Activated naive CD4-positive, alpha-beta T cell treated with anti-CD3 and anti-CD28 coated beads, Interleukin-2, amount 50 U/mL, for 24 hours (primary cell): ENCODE data around the gene PPP1R2C.

Source experiments
- H3K27ac Mint-ChIP-seq: one replicate; pipeline ENCODE4 v1.8.0; 2021; ENCODE audit warnings: mild to moderate bottlenecking, mixed read lengths
- H3K27me3 Mint-ChIP-seq: one replicate; pipeline ENCODE4 v1.8.0; 2021; ENCODE audit warnings: mixed read lengths
- H3K36me3 Mint-ChIP-seq: one replicate; pipeline ENCODE4 v1.8.0; 2021; ENCODE audit warnings: mixed read lengths
- H3K4me1 Mint-ChIP-seq: one replicate; pipeline ENCODE4 v1.8.0; 2021; ENCODE audit warnings: mixed read lengths
- H3K4me3 Mint-ChIP-seq: one replicate; pipeline ENCODE4 v1.8.0; 2021; ENCODE audit warnings: mild to moderate bottlenecking, mixed read lengths
- H3K9me3 Mint-ChIP-seq: one replicate; pipeline ENCODE4 v1.8.0; 2021; ENCODE audit warnings: mixed read lengths

The PPP1R2C gene

DNA sequence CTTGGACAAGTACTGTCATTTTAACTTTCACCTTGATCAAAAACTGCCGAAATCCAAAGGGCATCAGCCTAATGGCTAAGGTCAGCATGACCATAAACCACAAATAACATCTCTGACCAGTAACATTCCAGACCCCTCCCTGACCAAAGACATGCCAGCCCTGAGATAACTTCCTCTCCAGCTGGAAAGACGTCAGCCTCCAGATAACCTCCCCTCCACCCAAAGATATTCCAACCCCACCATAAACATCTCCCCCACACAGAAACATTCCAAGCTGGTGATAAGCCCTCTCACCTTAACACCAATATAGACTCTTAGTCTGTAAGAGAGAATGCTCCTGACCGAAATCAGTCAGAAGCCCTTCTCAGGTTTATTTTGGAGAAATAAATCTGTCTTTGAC, 7.4 kb downstream of the PPP1R2C start:
- Mint-ChIP-seq H3K9me3 (no peaks in the 10 kb centered on the region), H3K27ac (no peak overlapping the region), H3K36me3 (peaks cover 2% of the 10 kb centered on the region), H3K4me1 (peaks cover 5% of the 10 kb centered on the region), H3K4me3 (no peak overlapping the region), H3K27me3 (no peaks in the 10 kb centered on the region)

DNA sequence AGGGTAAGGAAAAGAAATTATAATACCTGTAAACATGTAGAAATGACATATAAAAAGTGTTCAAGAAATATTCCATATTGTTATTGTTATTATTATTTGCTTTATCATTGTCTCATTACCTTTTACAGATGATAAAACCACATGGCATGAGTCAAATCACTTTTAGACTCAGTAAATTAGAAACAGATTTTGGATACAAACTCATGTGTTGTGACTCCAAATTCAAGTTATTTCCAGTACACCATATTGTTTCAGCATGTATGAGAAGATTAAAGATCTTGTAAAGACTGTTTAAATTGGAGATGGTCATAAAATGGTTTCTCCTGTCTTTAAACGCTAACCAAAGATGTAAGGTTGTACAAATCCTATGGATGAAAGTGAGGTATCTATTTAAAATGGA, 18.1 kb downstream of the PPP1R2C start:
- no peak overlapping the region for H3K27ac Mint-ChIP-seq
- H3K36me3 Mint-ChIP-seq, result peaks cover 2% of the 10 kb centered on the region
- H3K4me1 Mint-ChIP-seq, result peaks cover 5% of the 10 kb centered on the region
- H3K9me3 Mint-ChIP-seq, result no peaks in the 10 kb centered on the region
- H3K27me3 Mint-ChIP-seq, result no peaks in the 10 kb centered on the region
- H3K4me3 Mint-ChIP-seq, result no peak overlapping the region

DNA sequence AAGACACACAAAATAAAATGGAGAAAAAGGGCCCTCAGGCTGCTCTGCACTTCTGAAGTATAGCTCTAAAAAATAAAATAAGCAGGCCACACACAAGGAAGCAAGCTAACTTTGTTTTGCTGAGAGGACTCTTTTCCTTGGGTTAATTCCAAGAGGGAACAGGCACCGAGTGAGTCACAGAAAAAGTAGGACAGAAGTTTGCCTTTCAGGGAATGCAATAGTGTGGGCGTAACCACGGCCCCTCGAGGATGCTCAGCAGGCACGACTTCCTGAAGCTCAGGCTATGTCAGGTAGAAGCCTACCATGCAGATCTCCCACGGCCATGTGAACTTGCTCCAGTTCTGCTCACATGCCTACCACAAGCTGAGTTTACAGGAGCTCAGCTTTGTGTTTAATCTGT, 22.1 kb downstream of the PPP1R2C start:
- no peaks in the 10 kb centered on the region for H3K36me3 Mint-ChIP-seq
- no peak overlapping the region for H3K27ac Mint-ChIP-seq
- H3K4me3 Mint-ChIP-seq, result no peak overlapping the region
- H3K9me3 Mint-ChIP-seq, result no peaks in the 10 kb centered on the region
- no peaks in the 10 kb centered on the region for H3K27me3 Mint-ChIP-seq
- H3K4me1 Mint-ChIP-seq, result peaks cover 5% of the 10 kb centered on the region

DNA sequence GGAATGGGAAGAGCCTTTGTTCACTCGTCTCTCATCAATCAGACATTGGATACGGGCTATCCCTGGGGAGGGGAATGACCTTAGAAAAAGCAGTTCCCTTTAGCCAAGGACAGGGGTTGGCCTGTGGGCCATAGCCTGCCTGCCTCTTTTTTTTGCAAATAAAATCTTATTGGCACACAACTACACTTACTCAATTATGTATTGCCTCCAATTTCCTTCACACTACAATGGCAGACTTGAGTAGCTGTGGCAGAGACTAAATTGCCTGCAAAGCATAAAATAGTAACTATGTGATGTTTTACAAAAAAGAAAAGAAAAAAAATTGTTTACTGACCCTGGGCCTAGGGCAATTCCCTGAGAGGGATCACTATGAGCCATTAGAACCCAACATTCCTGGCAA, 23.4 kb downstream of the PPP1R2C start:
- Mint-ChIP-seq H3K27ac (no peak overlapping the region), H3K4me1 (peaks cover 5% of the 10 kb centered on the region), H3K36me3 (no peaks in the 10 kb centered on the region), H3K27me3 (no peaks in the 10 kb centered on the region), H3K9me3 (no peaks in the 10 kb centered on the region), H3K4me3 (no peak overlapping the region)

DNA sequence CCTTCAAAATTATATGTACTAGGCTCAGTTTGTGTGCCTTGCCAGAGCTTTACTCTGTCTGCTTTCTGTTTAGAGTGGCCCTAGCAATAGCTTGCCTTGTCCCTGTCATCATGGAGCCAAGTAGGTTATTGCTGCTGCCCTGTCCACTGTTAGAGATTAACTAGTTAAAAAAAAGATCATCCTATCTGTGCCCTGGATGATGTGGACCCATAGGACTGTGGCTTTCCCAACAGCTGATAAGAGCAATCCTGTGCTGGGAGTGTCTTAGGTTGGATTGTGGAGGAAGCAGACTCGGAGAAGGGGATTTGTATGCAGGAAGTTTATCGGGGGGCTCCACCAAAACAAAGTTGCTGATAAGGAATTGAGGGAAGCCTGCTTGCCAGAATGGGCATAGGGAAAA, 23.8 kb downstream of the PPP1R2C start:
- Mint-ChIP-seq H3K9me3 (no peaks in the 10 kb centered on the region), H3K27ac (no peak overlapping the region), H3K4me3 (no peak overlapping the region), H3K27me3 (no peaks in the 10 kb centered on the region), H3K4me1 (peaks cover 5% of the 10 kb centered on the region), H3K36me3 (no peaks in the 10 kb centered on the region)

DNA sequence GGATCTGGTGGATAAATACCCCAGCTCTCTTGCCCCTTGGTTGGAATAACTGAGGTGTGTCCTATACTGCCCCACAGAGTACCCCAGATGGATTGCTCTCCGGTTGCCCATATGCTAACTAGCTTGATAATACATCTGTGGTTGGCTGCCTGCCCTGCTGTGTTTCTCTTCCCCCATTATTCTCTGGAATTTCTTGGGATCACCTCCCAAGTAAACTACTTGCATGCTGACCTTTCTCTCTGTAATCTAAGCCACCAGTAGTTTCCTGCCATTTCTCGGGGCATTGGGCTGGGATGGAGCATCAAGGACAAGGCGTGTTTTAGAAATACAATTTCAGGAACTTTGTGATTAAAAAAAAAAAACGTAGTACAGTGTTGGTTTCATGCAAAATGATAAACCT, 25.2 kb downstream of the PPP1R2C start:
- Mint-ChIP-seq H3K27ac (no peak overlapping the region), H3K36me3 (no peaks in the 10 kb centered on the region), H3K4me3 (no peak overlapping the region), H3K9me3 (no peaks in the 10 kb centered on the region), H3K4me1 (peaks cover 5% of the 10 kb centered on the region), H3K27me3 (no peaks in the 10 kb centered on the region)

DNA sequence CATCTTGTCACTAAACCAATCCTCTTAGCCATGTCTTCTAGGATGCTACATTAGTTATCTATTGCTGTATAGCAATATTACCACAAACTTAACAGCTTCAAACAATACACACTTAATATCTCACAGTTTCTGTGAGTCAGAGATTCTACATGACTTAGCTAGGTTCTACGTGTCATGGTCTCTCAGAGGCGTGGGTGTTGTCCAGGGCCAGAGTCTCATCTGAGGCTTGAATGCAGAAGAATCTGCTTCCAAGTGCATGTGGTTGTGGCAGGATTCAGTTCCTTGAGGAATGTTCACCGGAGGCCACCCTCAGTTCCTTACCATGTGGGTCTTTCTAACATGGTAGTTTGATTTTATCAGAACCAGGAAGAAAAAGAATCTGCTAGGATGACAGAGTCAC, 26.4 kb downstream of the PPP1R2C start:
- Mint-ChIP-seq H3K4me3 (no peak overlapping the region), H3K27ac (no peak overlapping the region), H3K9me3 (no peaks in the 10 kb centered on the region), H3K4me1 (no peaks in the 10 kb centered on the region), H3K27me3 (no peaks in the 10 kb centered on the region), H3K36me3 (no peaks in the 10 kb centered on the region)

DNA sequence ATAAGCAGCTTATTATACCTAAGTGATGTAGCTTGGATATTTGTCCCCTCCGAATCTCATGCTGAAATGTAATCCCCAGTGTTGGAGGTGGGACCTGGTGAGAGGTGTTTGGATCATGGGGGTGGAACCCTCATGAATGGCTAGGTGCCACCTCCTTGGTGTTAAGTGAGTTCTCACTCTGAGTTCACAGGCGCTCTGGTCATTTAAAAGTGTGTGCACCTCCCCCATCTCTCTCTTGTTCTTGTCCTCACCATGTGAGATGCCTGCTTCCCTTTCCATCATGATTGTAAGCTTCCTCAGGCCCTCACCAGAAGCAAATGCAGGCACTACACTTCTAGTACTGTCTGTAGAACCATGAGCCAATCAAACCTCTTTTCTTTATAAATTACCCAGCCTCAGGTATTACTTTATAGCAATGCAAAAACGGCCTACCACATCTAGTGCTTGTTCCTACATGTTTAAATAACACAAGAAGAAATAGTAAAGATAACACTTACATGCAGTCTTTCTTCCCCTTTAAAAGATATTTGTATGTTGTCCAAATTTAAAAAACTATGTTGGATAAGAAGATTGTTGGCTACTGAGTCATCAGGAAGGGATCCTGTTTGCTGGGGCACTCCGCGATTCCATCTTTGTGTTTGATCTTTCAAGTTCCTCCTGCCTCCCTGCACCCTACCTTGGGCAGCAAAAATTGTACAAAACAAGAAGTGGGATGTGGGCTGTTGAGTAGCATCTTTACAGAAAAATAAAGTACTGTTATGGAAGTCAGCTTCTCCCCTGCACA, 29.7 kb downstream of the PPP1R2C start:
- no peak overlapping the region for H3K4me3 Mint-ChIP-seq
- no peaks in the 10 kb centered on the region for H3K36me3 Mint-ChIP-seq
- no peak overlapping the region for H3K27ac Mint-ChIP-seq
- H3K4me1 Mint-ChIP-seq, result no peaks in the 10 kb centered on the region
- H3K9me3 Mint-ChIP-seq, result no peaks in the 10 kb centered on the region
- H3K27me3 Mint-ChIP-seq, result no peaks in the 10 kb centered on the region

DNA sequence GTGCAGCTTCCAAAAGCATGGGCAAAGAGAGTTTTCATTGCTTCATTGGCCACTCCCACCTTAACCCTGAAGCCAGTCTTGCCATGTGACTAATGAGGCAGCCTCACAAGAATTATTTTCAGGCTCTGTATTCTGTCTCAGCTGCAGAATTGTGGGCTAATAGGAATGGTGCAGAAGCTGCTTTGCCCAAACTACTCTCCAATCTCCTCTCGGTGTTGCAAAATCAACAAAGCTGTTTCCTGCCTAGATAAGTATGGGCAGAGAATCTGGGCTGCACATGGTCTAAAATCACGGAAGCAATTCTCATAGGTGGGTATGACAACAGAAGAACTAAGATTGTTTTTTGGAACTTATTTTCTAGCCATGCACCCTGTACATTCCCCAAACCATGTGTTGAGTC, 31.4 kb downstream of the PPP1R2C start:
- no peaks in the 10 kb centered on the region for H3K36me3 Mint-ChIP-seq
- no peak overlapping the region for H3K27ac Mint-ChIP-seq
- H3K9me3 Mint-ChIP-seq, result no peaks in the 10 kb centered on the region
- no peak overlapping the region for H3K4me3 Mint-ChIP-seq
- H3K4me1 Mint-ChIP-seq, result no peaks in the 10 kb centered on the region
- H3K27me3 Mint-ChIP-seq, result no peaks in the 10 kb centered on the region

DNA sequence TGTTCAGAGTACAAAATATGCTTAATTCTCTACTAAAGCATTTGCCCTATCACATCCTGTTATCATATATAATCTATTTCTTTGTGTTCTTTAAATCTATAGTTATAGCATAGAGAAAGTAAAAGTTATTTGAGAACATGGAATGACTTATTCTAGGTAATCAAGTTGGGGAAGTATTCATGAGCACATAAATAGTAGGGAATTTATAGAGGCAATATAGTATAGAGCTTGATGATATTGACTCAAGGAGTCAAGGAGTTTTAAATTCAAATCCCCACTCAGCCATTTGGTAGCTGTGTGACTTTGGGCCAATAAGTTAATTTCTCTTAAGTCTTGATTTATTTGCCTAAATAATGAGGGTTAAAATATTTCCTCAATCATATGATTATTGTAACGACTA, 37.5 kb downstream of the PPP1R2C start:
- Mint-ChIP-seq H3K27ac (no peak overlapping the region), H3K36me3 (no peaks in the 10 kb centered on the region), H3K4me3 (no peak overlapping the region), H3K4me1 (peaks cover 15% of the 10 kb centered on the region), H3K27me3 (no peaks in the 10 kb centered on the region), H3K9me3 (no peaks in the 10 kb centered on the region)

DNA sequence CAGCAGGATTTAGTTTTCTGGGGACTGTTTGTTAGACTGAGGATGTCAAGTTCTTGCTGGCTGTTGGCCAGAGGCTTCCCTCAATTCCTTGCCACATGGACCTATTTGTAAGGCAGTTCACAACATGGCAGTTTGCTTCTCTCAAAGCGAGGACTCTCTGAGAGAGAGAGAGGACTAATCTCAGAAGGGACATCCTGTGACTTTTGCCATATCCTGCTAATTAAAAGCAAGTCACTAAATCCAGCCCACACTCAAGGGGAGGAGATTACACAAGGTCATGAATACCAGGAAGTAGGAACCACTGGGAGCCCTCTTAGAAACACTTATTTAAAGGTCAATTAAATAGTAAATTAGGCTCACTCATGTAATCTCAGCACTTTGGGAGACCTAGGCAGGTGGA, 38.2 kb downstream of the PPP1R2C start:
- no peak overlapping the region for H3K4me3 Mint-ChIP-seq
- no peaks in the 10 kb centered on the region for H3K27me3 Mint-ChIP-seq
- H3K9me3 Mint-ChIP-seq, result no peaks in the 10 kb centered on the region
- no peaks in the 10 kb centered on the region for H3K36me3 Mint-ChIP-seq
- peaks cover 15% of the 10 kb centered on the region for H3K4me1 Mint-ChIP-seq
- peak overlapping the region; percentile 46 for H3K27ac Mint-ChIP-seq

DNA sequence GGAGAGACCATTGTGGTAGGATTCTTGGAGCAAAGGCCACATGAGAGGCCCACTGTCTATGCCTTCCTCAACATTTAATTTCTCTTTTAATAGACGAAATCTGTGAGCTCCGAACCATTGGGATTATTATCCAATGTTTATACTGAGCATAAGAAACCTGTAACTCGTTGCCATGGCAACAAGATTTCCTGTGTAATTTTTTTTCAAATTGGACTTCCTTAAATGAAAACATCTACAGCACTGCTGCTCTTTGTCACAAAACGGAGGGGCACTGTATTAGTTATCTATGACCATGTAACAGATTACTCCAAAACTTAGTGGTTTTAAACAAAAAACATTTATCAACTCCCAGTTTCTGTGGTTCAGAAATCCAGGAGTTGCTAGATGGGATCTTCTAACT, 38.7 kb downstream of the PPP1R2C start:
- H3K9me3 Mint-ChIP-seq, result no peaks in the 10 kb centered on the region
- H3K27ac Mint-ChIP-seq, result peak overlapping the region; percentile 46
- H3K36me3 Mint-ChIP-seq, result no peaks in the 10 kb centered on the region
- no peak overlapping the region for H3K4me3 Mint-ChIP-seq
- no peaks in the 10 kb centered on the region for H3K27me3 Mint-ChIP-seq
- peaks cover 15% of the 10 kb centered on the region for H3K4me1 Mint-ChIP-seq

DNA sequence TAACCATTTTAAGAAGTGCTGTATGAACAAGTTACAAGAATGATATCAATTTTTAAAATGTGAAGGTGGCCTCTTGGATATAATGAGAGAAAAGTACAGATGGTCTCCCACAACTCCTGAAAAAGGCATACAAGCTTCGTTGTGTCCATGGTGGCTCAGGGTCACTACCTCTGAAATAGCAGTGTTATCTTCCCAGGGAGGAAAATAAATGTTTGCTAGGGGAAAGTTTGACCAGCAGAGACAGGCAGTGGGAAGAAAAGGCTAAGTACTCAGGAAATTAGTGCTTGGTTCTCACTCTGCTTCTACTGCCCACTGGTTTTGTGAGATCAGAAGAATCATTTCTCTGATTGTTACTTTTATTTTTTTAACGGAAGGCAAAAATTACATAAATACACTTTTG, 39.4 kb downstream of the PPP1R2C start:
- no peak overlapping the region for H3K4me3 Mint-ChIP-seq
- no peaks in the 10 kb centered on the region for H3K36me3 Mint-ChIP-seq
- H3K27ac Mint-ChIP-seq, result no peak overlapping the region

DNA sequence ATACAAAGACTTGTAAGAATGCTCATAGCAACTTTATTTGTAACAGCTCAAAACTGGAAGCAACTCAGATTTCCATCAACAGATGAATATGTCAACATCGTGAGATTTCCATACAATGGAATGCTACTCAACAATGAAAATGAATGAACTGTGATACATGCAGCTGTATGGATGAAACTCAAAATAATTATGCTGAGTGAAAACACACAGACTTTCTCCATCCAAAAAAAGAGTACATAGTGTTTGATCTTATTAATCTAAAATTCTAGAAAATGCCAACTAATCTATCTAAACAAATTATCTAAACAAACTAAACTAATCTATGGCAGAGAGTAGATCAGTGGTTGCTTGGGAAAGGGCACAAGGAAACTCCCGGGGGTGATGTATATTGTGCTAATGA, 42.7 kb downstream of the PPP1R2C start:
- H3K4me1 Mint-ChIP-seq, result peaks cover 15% of the 10 kb centered on the region
- no peaks in the 10 kb centered on the region for H3K9me3 Mint-ChIP-seq
- no peaks in the 10 kb centered on the region for H3K27me3 Mint-ChIP-seq
- no peak overlapping the region for H3K4me3 Mint-ChIP-seq
- H3K36me3 Mint-ChIP-seq, result no peaks in the 10 kb centered on the region
- H3K27ac Mint-ChIP-seq, result no peak overlapping the region

More for the DNA sequence above, 39.4 kb downstream of the PPP1R2C start:
- Mint-ChIP-seq H3K4me1 (peaks cover 15% of the 10 kb centered on the region), H3K27me3 (no peaks in the 10 kb centered on the region), H3K9me3 (no peaks in the 10 kb centered on the region)

DNA sequence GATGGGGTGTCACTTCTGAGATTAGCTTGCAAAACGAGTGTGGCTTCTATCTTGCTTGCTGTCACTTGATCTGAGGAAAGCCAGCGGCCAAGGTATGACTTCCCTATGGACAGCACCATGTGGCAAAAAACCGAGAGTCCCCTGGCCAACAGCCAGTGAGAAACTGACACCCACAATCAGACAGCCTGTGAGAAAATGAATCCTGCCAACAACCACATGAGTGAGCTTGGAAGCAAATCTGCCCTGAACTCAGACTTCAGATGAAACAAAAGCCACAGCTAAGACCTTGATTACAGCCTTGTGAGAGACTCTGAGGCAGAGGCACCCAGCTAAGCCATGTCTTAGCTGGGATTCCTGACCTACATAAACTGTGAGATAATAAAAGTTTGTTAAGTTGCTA, 45.5 kb downstream of the PPP1R2C start:
- H3K4me3 Mint-ChIP-seq, result no peak overlapping the region
- no peaks in the 10 kb centered on the region for H3K9me3 Mint-ChIP-seq
- H3K4me1 Mint-ChIP-seq, result no peaks in the 10 kb centered on the region

More for the DNA sequence above, 45.5 kb downstream of the PPP1R2C start:
- Mint-ChIP-seq H3K27ac (no peak overlapping the region), H3K27me3 (no peaks in the 10 kb centered on the region), H3K36me3 (peaks cover 1% of the 10 kb centered on the region)
